Measurements from ENCODE around the gene DAPP1. TPM values are rescaled to one million over a fixed set of nuclear protein-coding genes. Genes with fewer than 3 reads are reported as not detected.

DAPP1 gene
- total and polyA plus RNA-seq, 2 of the 4 experiments (the other 2 are of a cell fraction) = not detected

- no peak for ATAC-seq (ENCODE audit: low read depth)
- no peak overlapping the region for H3K4ac ChIP-seq (ENCODE audit: low read depth, low read length)
- no peak overlapping the region for H2AFZ ChIP-seq (replicated peaks; ENCODE audit: low read length, poor library complexity)
- H4K20me1 ChIP-seq (ENCODE audit: insufficient read depth, low read length) = no peaks in the 10 kb centered on the region
- H4K5ac ChIP-seq (ENCODE audit: low read depth, low read length) = no peak overlapping the region
- H3K9me1 ChIP-seq (ENCODE audit: insufficient read depth, low read length) = no peaks in the 10 kb centered on the region
- no peak overlapping the region for H2BK120ac ChIP-seq (ENCODE audit: low read depth, low read length)
- H2BK5ac ChIP-seq (ENCODE audit: low read depth, low read length, poor library complexity, severe bottlenecking) = no peak overlapping the region
- H3K14ac ChIP-seq (replicated peaks; ENCODE audit: low read depth, low read length) = no peak overlapping the region
- no peak overlapping the region for H3K18ac ChIP-seq (ENCODE audit: low read depth, low read length)
- H3K27ac ChIP-seq (ENCODE audit: insufficient read depth, low read length) = no peak overlapping the region
- no peak overlapping the region for H2BK15ac ChIP-seq (ENCODE audit: low read depth, low read length)
- dilution Hi-C loops (cut with HindIII; ENCODE audit: low sequenced_read_pairs, unreplicated experiment) (no loop called here), intact Hi-C loops (cut with micrococcal nuclease) (no loop called here), in situ Hi-C loops (cut with MboI; ENCODE audit: low sequenced_read_pairs) (no loop called here)
- no TSS peak for BruUV-seq (replicated peaks)
- no peaks in the 10 kb centered on the region for H3K36me3 ChIP-seq (ENCODE audit: control insufficient read depth, insufficient read depth, low read length)
- no peaks in the 10 kb centered on the region for H3K79me1 ChIP-seq (ENCODE audit: low read depth in 1 of 2, low read length in 2 of 2)
- no peak overlapping the region for H4K91ac ChIP-seq (ENCODE audit: insufficient read depth, low read depth, low read length)
- H3K56ac ChIP-seq (ENCODE audit: extremely low read depth, insufficient read depth, low read length) = no peak overlapping the region
- no peak overlapping the region for H2BK20ac ChIP-seq (ENCODE audit: low read depth, low read length)
- no peak overlapping the region for H3K4me2 ChIP-seq (ENCODE audit: low read depth, low read length)
- H3K9ac ChIP-seq (ENCODE audit: low read depth, low read length) = no peak overlapping the region
- no peak overlapping the region for H2AK9ac ChIP-seq (replicated peaks; ENCODE audit: low read depth, low read length, poor library complexity)
- peaks cover 3% of the 10 kb centered on the region for H3K27me3 ChIP-seq (ENCODE audit: control insufficient read depth, insufficient read depth, low read length)
- H3K4me3 ChIP-seq (ENCODE audit: insufficient read depth, low read depth, low read length) = no peak overlapping the region
- H3K9me3 ChIP-seq (ENCODE audit: control insufficient read depth, insufficient read depth, low read length) = no peaks in the 10 kb centered on the region
- H4K8ac ChIP-seq (ENCODE audit: low read depth in 2 of 2, low read length in 2 of 2) = no peak overlapping the region
- DNase-seq = no peak
- no peak overlapping the region for H3K23ac ChIP-seq (ENCODE audit: low read depth, low read length)
- ChIA-PET CTCF (no interaction called here), POLR2A (ENCODE audit: unreplicated experiment) (no interaction called here)
- TF ChIP-seq SMC3 (IDR thresholded peaks at IDR 0.05; ENCODE audit: low read depth, low read length) = no peak
- no peak for TF ChIP-seq BHLHE40 (IDR thresholded peaks at IDR 0.05; ENCODE audit: low read depth, low read length)
- no peak for TF ChIP-seq CTCF (conservative IDR thresholded peaks at IDR 0.05; ENCODE audit: low read depth, low read length)
- no peak for TF ChIP-seq NFE2L2 (IDR thresholded peaks at IDR 0.05; ENCODE audit: low read depth, low read length)
- TF ChIP-seq USF2 (IDR thresholded peaks at IDR 0.05; ENCODE audit: low read depth, low read length) = no peak
- TF ChIP-seq RCOR1 (IDR thresholded peaks at IDR 0.05; ENCODE audit: insufficient replicate concordance, low read length) = no peak
- TF ChIP-seq FOS (IDR thresholded peaks at IDR 0.05; ENCODE audit: low read depth, low read length) = no peak
- no peak for TF ChIP-seq ELK1 (IDR thresholded peaks at IDR 0.05; ENCODE audit: borderline replicate concordance, low read depth, low read length)
- no peak for TF ChIP-seq POLR2A (IDR thresholded peaks at IDR 0.05; ENCODE audit: low read depth, low read length)
- TF ChIP-seq MXI1 (IDR thresholded peaks at IDR 0.05; ENCODE audit: borderline replicate concordance, low read depth, low read length) = no peak
- TF ChIP-seq RFX5 (IDR thresholded peaks at IDR 0.05; ENCODE audit: low read depth, low read length) = no peak
- no peak for TF ChIP-seq RAD21 (IDR thresholded peaks at IDR 0.05; ENCODE audit: low read length)
- TF ChIP-seq MAFK (IDR thresholded peaks at IDR 0.05; ENCODE audit: low read depth, low read length) = no peak
- no peak overlapping the region for H2AK5ac ChIP-seq (ENCODE audit: low read depth, low read length)
- no peaks in the 10 kb centered on the region for H3K4me1 ChIP-seq (ENCODE audit: control insufficient read depth, insufficient read depth, low read length)
These were observed 55.9 kb downstream of the DAPP1 start for GRCh38 chr4:99872570-99872969.
